MM.1S (cell line): ENCODE measurements around the gene RNU1-4.
"Not testable (repeated sequence)": the region's sequence is repeated elsewhere in the genome, so short reads cannot be mapped to it uniquely, and the experiment has no call there.

ENCODE experiments used
- DNase-seq: peaks from one replicate; pipeline ENCODE4 v3.0.0-alpha.2; 2015
- H2AFZ ChIP-seq: fragments of 300-600 bp; sonication (generic); 2 replicates; pipeline ENCODE4 v1.6.0; 2016; ENCODE audit warnings: antibody characterized with exemption, low read length
- H3F3A ChIP-seq: fragments of 300-600 bp; sonication (generic); 2 replicates; pipeline ENCODE4 v1.6.1; 2016; ENCODE audit warnings: mild to moderate bottlenecking, antibody characterized with exemption, low read length, moderate library complexity, mixed read lengths; ENCODE audit not compliant: insufficient read depth
- H3K27ac ChIP-seq: fragments of 300-600 bp; sonication (generic); 2 replicates; pipeline ENCODE4 v1.5.1; 2016; ENCODE audit warnings: mild to moderate bottlenecking, low read length
- H3K27me3 ChIP-seq: fragments of 300-600 bp; sonication (generic); replicated peaks from 2 replicates; pipeline ENCODE4 v1.6.0; 2016; ENCODE audit warnings: low read length; ENCODE audit not compliant: insufficient read depth
- H3K36me3 ChIP-seq: fragments of 300-600 bp; sonication (generic); replicated peaks from 2 replicates; pipeline ENCODE4 v1.6.1; 2016; ENCODE audit warnings: mild to moderate bottlenecking, low read length, mixed read lengths; ENCODE audit not compliant: insufficient read depth
- H3K4me1 ChIP-seq: fragments of 300-600 bp; sonication (generic); 2 replicates; pipeline ENCODE4 v1.6.1; 2016; ENCODE audit warnings: low read length, mixed read lengths
- H3K4me2 ChIP-seq: fragments of 300-600 bp; sonication (generic); 2 replicates; pipeline ENCODE4 v1.6.0; 2016; ENCODE audit warnings: low read depth, low read length
- H3K4me3 ChIP-seq: fragments of 300-600 bp; sonication (generic); 2 replicates; pipeline ENCODE4 v1.5.1; 2016; ENCODE audit warnings: low read length, mixed read lengths
- H3K79me2 ChIP-seq: fragments of 300-600 bp; sonication (generic); 2 replicates; pipeline ENCODE4 v1.6.1; 2016; ENCODE audit warnings: mixed run types, low read length, mixed read lengths
- H3K9ac ChIP-seq: fragments of 300-600 bp; sonication (generic); 2 replicates; pipeline ENCODE4 v1.6.1; 2016; ENCODE audit warnings: low read length, mixed read lengths
- H3K9me2 ChIP-seq: fragments of 300-600 bp; sonication (generic); replicated peaks from 2 replicates; pipeline ENCODE4 v1.6.1; 2016; ENCODE audit warnings: mild to moderate bottlenecking, low read length, mixed read lengths; ENCODE audit not compliant: insufficient read depth
- H3K9me3 ChIP-seq: fragments of 300-600 bp; sonication (generic); replicated peaks from 2 replicates; pipeline ENCODE4 v1.6.1; 2016; ENCODE audit warnings: mild to moderate bottlenecking, low read length, mixed read lengths; ENCODE audit not compliant: insufficient read depth
- H4K20me1 ChIP-seq: fragments of 300-600 bp; sonication (generic); 2 replicates; pipeline ENCODE4 v1.6.1; 2016; ENCODE audit warnings: mild to moderate bottlenecking, low read length, moderate library complexity, mixed read lengths; ENCODE audit not compliant: insufficient read depth

Gene RNU1-4

DNA sequence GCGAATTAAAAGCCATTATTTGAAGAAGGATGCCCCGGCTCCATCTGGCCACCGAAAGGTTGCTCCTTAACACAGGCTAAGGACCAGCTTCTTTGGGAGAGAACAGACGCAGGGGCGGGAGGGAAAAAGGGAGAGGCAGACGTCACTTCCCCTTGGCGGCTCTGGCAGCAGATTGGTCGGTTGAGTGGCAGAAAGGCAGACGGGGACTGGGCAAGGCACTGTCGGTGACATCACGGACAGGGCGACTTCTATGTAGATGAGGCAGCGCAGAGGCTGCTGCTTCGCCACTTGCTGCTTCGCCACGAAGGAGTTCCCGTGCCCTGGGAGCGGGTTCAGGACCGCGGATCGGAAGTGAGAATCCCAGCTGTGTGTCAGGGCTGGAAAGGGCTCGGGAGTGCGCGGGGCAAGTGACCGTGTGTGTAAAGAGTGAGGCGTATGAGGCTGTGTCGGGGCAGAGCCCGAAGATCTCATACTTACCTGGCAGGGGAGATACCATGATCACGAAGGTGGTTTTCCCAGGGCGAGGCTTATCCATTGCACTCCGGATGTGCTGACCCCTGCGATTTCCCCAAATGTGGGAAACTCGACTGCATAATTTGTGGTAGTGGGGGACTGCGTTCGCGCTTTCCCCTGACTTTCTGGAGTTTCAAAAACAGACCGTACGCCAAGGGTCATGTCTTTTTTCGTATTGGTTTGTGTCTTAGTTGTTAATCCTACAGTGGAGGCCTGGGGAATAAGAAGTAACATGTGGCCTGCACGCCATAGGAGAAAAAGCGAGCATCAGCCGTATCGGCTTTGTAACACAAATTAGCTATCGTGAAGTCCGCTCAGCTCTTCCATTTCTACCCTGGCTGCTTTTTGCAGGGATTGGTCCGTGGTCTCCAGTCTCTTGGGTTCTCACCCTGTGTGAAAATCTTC is at the start of gene RNU1-4:
RNU1-4 (plus strand) TSS at position 470 of the 918 bp plus-strand sequence.
- H3F3A ChIP-seq, DNase-seq: not testable (repeated sequence)

GRCh38 chr1:16690971-16691682 is 49.2 kb upstream of the RNU1-4 start:
- H3K4me3 ChIP-seq, DNase-seq, H3K79me2 ChIP-seq, H2AFZ ChIP-seq, H3K4me2 ChIP-seq, H3K27ac ChIP-seq, H3K9ac ChIP-seq, H3F3A ChIP-seq, H3K36me3 ChIP-seq, H3K4me1 ChIP-seq, H3K9me3 ChIP-seq, H3K9me2 ChIP-seq, H3K27me3 ChIP-seq, H4K20me1 ChIP-seq: not testable (repeated sequence)

More for the DNA sequence above, at the start of gene RNU1-4:
- not testable (repeated sequence) for H3K9ac ChIP-seq, H3K9me2 ChIP-seq, H4K20me1 ChIP-seq, H3K36me3 ChIP-seq, H3K27me3 ChIP-seq, H3K4me1 ChIP-seq, H3K4me2 ChIP-seq, H3K9me3 ChIP-seq, H3K79me2 ChIP-seq, H2AFZ ChIP-seq, H3K4me3 ChIP-seq, H3K27ac ChIP-seq

- not testable (repeated sequence) for H3K9me3 ChIP-seq, H3K9ac ChIP-seq, DNase-seq, H2AFZ ChIP-seq, H3K9me2 ChIP-seq, H3K4me3 ChIP-seq, H3F3A ChIP-seq, H3K27ac ChIP-seq, H4K20me1 ChIP-seq, H3K4me1 ChIP-seq, H3K79me2 ChIP-seq, H3K4me2 ChIP-seq, H3K36me3 ChIP-seq, H3K27me3 ChIP-seq
Measured at GRCh38 chr1:16692283-16692682, 48.0 kb upstream of the RNU1-4 start.

GRCh38 chr1:16692717-16693448 is 47.4 kb upstream of the RNU1-4 start:
- H3K4me2 ChIP-seq, H3K36me3 ChIP-seq, H3K4me1 ChIP-seq, H3K4me3 ChIP-seq, H3K9me3 ChIP-seq, H3K27me3 ChIP-seq, DNase-seq, H2AFZ ChIP-seq, H4K20me1 ChIP-seq, H3K79me2 ChIP-seq, H3K9ac ChIP-seq, H3F3A ChIP-seq, H3K9me2 ChIP-seq, H3K27ac ChIP-seq: not testable (repeated sequence)

DNA sequence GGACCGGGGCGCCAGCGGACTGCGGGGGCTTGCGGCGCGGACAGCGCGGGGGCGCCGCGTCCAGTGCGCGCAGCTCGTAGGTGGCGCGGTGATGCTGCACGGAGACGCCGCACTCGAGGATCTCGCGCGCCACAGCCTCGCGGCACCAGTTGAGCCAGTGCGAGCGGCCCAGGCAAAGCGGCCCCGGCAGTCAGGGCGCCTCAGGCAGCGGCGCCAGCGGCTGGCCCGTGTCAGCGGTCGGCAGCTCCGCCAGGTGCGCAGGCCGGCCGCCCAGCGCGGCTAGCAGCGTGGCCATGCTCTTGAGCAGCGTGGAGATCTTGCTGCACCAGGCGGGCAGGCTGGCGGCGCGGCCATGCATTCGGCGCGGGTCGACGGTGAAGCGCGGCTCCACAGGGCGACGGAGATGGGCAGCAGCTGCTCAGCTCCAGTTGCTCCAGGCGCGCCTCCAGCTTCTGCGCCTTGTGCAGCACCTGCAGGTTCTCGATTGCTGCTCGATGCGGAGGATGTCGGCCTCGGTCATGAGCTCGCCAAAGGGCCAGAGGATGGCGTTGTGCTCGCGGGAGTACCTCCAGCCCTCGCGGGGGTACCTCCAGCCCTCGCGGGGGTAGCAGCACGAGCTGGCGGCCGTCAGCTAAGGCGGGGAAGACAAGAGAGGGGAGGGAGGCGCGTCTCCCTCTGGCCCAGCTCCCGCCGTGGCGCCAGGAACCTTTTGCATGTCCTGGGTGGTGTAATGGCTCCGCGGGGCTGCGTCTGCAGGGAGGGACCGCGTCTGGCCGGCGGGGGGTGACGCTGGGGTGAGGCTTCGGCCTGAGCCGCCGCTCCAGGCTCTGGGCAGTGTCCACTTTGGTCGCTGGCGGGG is 46.6 kb upstream of the RNU1-4 start:
- H4K20me1 ChIP-seq, H3K27me3 ChIP-seq, H3F3A ChIP-seq, H3K9ac ChIP-seq, H2AFZ ChIP-seq, H3K36me3 ChIP-seq, H3K4me3 ChIP-seq, H3K9me3 ChIP-seq, H3K9me2 ChIP-seq, DNase-seq, H3K4me2 ChIP-seq, H3K4me1 ChIP-seq, H3K27ac ChIP-seq, H3K79me2 ChIP-seq: not testable (repeated sequence)

DNA sequence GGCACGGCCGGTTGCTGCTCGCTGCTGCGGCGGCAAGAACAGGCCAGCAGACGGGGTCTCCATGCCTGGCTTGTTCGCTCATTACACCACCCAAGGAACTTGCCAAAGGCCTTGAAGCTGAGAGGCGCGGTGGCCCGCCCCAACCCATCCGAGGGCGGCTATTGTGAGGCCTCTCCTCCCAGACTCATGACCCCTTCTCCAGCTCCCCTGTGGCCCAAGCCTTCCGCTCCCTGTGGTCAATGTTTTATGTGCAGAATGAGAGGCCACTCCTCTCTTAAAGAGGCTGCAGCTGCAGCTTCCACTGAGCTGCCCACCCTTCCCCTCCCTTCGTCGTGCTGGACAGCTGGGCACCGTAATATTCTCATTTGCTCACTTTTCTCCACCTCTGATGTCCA is 46.0 kb upstream of the RNU1-4 start:
- H3K36me3 ChIP-seq, H3K27me3 ChIP-seq, DNase-seq, H3K27ac ChIP-seq, H3K9ac ChIP-seq, H3K9me3 ChIP-seq, H3K9me2 ChIP-seq, H3K4me2 ChIP-seq, H3K79me2 ChIP-seq, H3K4me1 ChIP-seq, H4K20me1 ChIP-seq, H2AFZ ChIP-seq, H3K4me3 ChIP-seq, H3F3A ChIP-seq: not testable (repeated sequence)

DNA sequence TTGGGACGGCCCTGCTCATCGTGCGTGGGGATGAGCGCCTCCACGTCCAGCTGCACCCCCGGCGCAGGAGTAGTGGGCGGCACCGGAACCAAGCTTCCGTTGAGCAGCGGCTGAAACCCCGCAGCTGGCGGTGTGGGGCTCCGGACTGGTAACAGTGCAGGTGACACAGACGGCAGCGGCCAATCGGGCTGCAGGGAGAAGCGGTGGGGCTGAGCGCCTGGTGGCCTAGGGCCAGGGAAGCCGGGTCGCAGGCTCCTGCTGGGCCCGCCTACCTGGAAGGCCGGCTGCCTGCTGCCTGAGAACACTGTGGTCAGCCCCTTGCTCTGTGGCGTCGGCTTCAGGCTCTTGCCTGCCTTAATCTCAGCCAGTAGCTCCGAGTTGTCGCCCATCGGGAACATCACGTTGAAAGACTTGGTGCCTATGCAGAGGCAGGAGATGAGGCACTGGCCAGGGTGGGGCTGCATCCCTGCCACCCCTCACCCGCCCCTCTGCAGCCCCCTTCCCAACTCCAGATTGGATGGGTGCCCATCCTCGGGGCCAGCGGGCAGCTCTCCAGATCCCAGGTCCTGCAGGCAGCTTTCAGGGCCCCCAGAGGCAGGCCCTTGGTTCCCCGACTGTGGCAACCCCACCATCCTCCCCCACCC is 43.7 kb upstream of the RNU1-4 start:
- not testable (repeated sequence) for H3K9me2 ChIP-seq, H3K27ac ChIP-seq, H3K4me1 ChIP-seq, H3K9me3 ChIP-seq, H3K79me2 ChIP-seq, H3F3A ChIP-seq, H4K20me1 ChIP-seq, H3K9ac ChIP-seq, H3K4me3 ChIP-seq, H3K27me3 ChIP-seq, H3K36me3 ChIP-seq, H2AFZ ChIP-seq
- peak; percentile 69 for DNase-seq
- H3K4me2 ChIP-seq, result peak overlapping the region; percentile 59; the same call in 1 of the 2 replicates
